ENCODE data around the gene MSH5. TPM values are rescaled to one million over a fixed set of nuclear protein-coding genes. Genes with fewer than 3 reads are reported as not detected.

MSH5 gene
- total RNA-seq, 2 experiments from 2014 or later: 75.6 to 109 TPM

DNA sequence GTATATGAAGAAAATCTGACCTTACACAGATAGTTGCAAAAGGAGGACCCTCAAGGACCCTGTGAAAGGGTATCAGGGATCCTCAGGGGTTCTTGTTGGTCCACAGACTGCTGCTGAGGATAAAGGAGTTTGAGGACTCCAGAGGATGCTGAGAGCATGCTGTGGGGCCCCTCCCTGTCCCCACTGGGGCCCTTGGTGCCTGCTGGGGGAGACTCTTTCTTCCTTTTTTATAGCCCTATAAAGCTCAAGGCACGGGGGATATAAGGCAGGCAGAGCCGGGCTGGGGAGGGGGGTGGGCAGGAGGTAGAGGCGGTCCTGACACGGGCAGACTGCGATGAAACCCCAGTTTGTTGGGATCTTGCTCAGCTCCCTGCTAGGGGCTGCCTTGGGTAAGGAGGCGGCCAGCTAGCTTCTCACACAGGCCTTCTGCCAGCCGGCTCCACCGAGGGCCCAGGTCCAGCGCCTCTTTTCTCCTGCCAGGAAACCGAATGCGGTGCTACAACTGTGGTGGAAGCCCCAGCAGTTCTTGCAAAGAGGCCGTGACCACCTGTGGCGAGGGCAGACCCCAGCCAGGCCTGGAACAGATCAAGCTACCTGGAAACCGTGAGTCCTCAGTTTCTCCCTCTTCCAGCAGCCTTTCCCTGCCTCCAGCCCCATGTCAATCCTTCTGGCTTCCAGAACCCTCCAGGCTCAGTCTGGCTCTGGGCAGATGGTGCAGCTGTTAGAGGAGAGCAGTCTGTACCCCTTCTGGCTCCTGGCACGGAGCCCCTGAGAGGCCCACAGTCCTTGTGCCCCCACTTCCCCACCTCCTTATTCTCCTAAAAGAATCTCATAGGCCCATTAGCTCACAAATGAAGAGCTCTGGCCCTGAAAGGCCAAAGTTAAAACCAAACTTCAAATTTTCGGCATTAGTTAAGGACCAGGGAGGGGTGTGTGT, 24.5 kb upstream of the MSH5 start, which contains the start of gene LY6G6D:
LY6G6D (plus strand) TSS at position 327 of the 937 bp plus-strand sequence; CDS start at position 335, 8 bp downstream.
- DNase-seq (no peak), ATAC-seq (no peak)
- Mint-ChIP-seq H3K27me3 (peaks cover 9% of the 10 kb centered on the region), H3K27ac (no peak within 1 kb of the TSS), H3K4me3 (no peak within 1 kb of the TSS), H3K9me3 (ENCODE audit: low read depth) (no peaks in the 10 kb centered on the region), H3K4me1 (peaks cover 14% of the 10 kb centered on the region), H3K36me3 (no peaks in the 10 kb centered on the region)
- CTCF ChIA-PET: interaction anchor here (0.9 to 1.4 kb wide), 5 partner anchors 8 to 107 kb away, joined by 3 to 4 read pairs (median 3); partner anchors contain the start of genes MPIG6B and MSH5

- H3K9me3 Mint-ChIP-seq (ENCODE audit: low read depth): no peaks in the 10 kb centered on the region
- H3K4me3 Mint-ChIP-seq: no peak overlapping the region
- peaks cover 10% of the 10 kb centered on the region for H3K27me3 Mint-ChIP-seq
- CTCF ChIA-PET: interaction anchor here (1.5 kb wide), 2 partner anchors 10 to 113 kb away, joined by 3 read pairs; no protein-coding TSS in a partner anchor
- no peaks in the 10 kb centered on the region for H3K36me3 Mint-ChIP-seq
- no peak for ATAC-seq
- peaks cover 3% of the 10 kb centered on the region for H3K4me1 Mint-ChIP-seq
- no peak overlapping the region for H3K27ac Mint-ChIP-seq
- DNase-seq: no peak
These were observed 22.1 kb upstream of the MSH5 start for GRCh38 chr6:31717499-31718222.

GRCh38 chr6:31718265-31718664, 21.5 kb upstream of the MSH5 start:
- no peak for DNase-seq
- Mint-ChIP-seq H3K4me3 (no peak overlapping the region), H3K4me1 (peaks cover 5% of the 10 kb centered on the region), H3K27me3 (peaks cover 8% of the 10 kb centered on the region), H3K9me3 (ENCODE audit: low read depth) (no peaks in the 10 kb centered on the region), H3K36me3 (no peaks in the 10 kb centered on the region), H3K27ac (no peak overlapping the region)
- CTCF ChIA-PET: interaction anchor here (1.5 kb wide), 1 partner anchor 9 kb away, joined by 3 read pairs; no protein-coding TSS in a partner anchor
- ATAC-seq: no peak

GRCh38 chr6:31719001-31719400, 20.8 kb upstream of the MSH5 start:
- ATAC-seq (no peak), DNase-seq (no peak)
- no peaks in the 10 kb centered on the region for H3K9me3 Mint-ChIP-seq (ENCODE audit: low read depth)
- H3K4me3 Mint-ChIP-seq: no peak overlapping the region
- H3K36me3 Mint-ChIP-seq: no peaks in the 10 kb centered on the region
- no peak overlapping the region for H3K27ac Mint-ChIP-seq
- CTCF ChIA-PET: interaction anchor here (1.0 to 1.5 kb wide), 2 partner anchors 8 to 51 kb away, joined by 3 read pairs; no protein-coding TSS in a partner anchor
- H3K4me1 Mint-ChIP-seq: peaks cover 9% of the 10 kb centered on the region
- H3K27me3 Mint-ChIP-seq: peaks cover 7% of the 10 kb centered on the region

DNA sequence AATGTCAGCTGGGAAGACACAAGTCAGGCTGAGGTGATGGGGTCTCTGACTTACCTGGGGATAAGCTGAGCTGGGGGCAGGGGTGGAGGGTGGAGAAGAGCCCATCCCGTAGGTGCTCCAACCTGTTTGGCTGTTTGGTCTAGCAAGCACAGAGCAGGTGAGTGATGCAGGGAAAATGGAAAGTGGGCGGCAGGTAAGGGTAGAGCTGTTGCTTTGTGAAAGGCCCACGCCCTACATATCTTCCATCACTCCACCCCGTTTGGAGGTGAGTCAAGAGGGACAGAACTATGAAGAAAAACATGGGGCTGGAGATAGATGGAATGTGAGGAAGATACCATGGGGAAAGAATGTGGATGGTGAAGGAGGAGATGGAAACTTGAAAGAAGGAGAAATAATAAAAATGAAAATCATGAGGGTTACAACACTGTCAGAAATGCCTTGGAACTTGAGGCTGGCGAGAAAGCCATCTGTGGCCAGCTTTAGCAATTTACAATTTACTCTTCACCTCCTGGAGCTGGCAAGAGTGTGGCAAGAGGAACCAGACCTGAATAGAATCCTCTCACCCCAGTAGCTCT, 19.5 kb upstream of the MSH5 start:
- DNase-seq (no peak), ATAC-seq (no peak)
- CTCF ChIA-PET: interaction anchor here (0.9 kb wide), 1 partner anchor 71 kb away, joined by 3 read pairs; no protein-coding TSS in a partner anchor
- Mint-ChIP-seq H3K36me3 (no peaks in the 10 kb centered on the region), H3K4me3 (no peak overlapping the region), H3K27me3 (peaks cover 3% of the 10 kb centered on the region), H3K27ac (no peak overlapping the region), H3K9me3 (ENCODE audit: low read depth) (no peaks in the 10 kb centered on the region), H3K4me1 (peaks cover 13% of the 10 kb centered on the region)

- no peak for DNase-seq
- CTCF ChIA-PET: interaction anchor here (2.2 kb wide), 1 partner anchor 17 kb away, joined by 8 read pairs; no protein-coding TSS in a partner anchor
- no peak for ATAC-seq
- Mint-ChIP-seq H3K4me3 (no peak within 1 kb of the TSS), H3K4me1 (peaks cover 23% of the 10 kb centered on the region), H3K36me3 (no peaks in the 10 kb centered on the region), H3K9me3 (ENCODE audit: low read depth) (no peaks in the 10 kb centered on the region), H3K27me3 (peaks cover 3% of the 10 kb centered on the region), H3K27ac (no peak within 1 kb of the TSS)
These were observed 18.3 kb upstream of the MSH5 start, which contains the start of gene LY6G6C for GRCh38 chr6:31721351-31722020. Gene LY6G6C (minus strand): TSS chr6:31721746. CDS start chr6:31721679, 67 bp downstream.

- DNase-seq (no peak), ATAC-seq (no peak)
- H3K27me3 Mint-ChIP-seq: peaks cover 3% of the 10 kb centered on the region
- H3K27ac Mint-ChIP-seq: no peak overlapping the region
- H3K4me1 Mint-ChIP-seq: peaks cover 29% of the 10 kb centered on the region
- H3K9me3 Mint-ChIP-seq (ENCODE audit: low read depth): no peaks in the 10 kb centered on the region
- H3K36me3 Mint-ChIP-seq: peaks cover 5% of the 10 kb centered on the region
- CTCF ChIA-PET: interaction anchor here (2.2 to 2.3 kb wide), 3 partner anchors 16 to 69 kb away, joined by 6 to 8 read pairs (median 7); no protein-coding TSS in a partner anchor
- no peak overlapping the region for H3K4me3 Mint-ChIP-seq
These were observed 17.6 kb upstream of the MSH5 start for GRCh38 chr6:31722173-31722572.

DNA sequence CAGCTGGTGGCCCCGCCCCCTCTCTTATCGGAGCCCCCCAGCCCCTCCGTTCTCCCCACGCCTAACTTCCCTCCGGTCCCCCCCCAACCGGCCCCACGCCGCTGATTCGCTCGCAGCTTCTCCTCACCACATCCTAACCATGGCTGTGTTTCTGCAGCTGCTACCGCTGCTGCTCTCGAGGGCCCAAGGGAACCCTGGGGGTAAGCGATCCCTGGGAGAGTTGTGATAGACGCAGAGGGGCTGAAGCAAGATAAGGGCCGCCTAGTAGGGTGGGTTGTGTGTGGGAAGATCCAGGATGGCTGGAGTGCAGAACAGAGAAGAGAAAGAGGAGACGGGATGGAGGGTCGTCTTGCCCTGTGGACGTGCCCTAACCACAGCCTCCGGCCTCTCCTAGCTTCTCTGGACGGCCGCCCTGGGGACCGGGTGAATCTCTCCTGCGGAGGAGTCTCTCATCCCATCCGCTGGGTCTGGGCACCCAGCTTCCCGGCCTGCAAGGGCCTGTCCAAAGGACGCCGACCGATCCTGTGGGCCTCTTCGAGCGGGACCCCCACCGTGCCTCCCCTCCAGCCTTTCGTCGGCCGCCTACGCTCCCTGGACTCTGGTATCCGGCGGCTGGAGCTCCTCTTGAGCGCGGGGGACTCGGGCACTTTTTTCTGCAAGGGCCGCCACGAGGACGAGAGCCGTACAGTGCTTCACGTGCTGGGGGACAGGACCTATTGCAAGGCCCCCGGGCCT, 16.4 kb upstream of the MSH5 start, which contains the start of gene MPIG6B:
MPIG6B (plus strand) TSS at position 129 of the 735 bp plus-strand sequence; CDS start at position 140, 11 bp downstream.
- Mint-ChIP-seq H3K9me3 (ENCODE audit: low read depth) (no peaks in the 10 kb centered on the region), H3K27ac (peak within 1 kb of the TSS; percentile 39), H3K4me1 (peaks cover 37% of the 10 kb centered on the region), H3K27me3 (peaks cover 3% of the 10 kb centered on the region), H3K36me3 (peaks cover 7% of the 10 kb centered on the region), H3K4me3 (no peak within 1 kb of the TSS)
- DNase-seq (peak; percentile 44), ATAC-seq (peak; percentile 28)
- CTCF ChIA-PET: interaction anchor here (0.5 to 2.3 kb wide), 10 partner anchors 9 to 107 kb away, joined by 3 to 8 read pairs (median 4); partner anchors contain the start of gene LY6G6D

GRCh38 chr6:31723980-31724691, 15.7 kb upstream of the MSH5 start:
- ATAC-seq (no peak), DNase-seq (no peak)
- H3K4me1 Mint-ChIP-seq: peaks cover 40% of the 10 kb centered on the region
- no peak overlapping the region for H3K27ac Mint-ChIP-seq
- H3K9me3 Mint-ChIP-seq (ENCODE audit: low read depth): no peaks in the 10 kb centered on the region
- CTCF ChIA-PET: interaction anchor here (0.5 to 2.3 kb wide), 10 partner anchors 9 to 75 kb away, joined by 3 to 7 read pairs (median 4); partner anchors contain the start of gene LY6G6D
- H3K4me3 Mint-ChIP-seq: no peak overlapping the region
- H3K27me3 Mint-ChIP-seq: peaks cover 3% of the 10 kb centered on the region
- peaks cover 7% of the 10 kb centered on the region for H3K36me3 Mint-ChIP-seq

GRCh38 chr6:31725502-31726350, 14.1 kb upstream of the MSH5 start:
- no peak for DNase-seq
- Mint-ChIP-seq H3K36me3 (peaks cover 13% of the 10 kb centered on the region), H3K4me1 (peaks cover 51% of the 10 kb centered on the region), H3K27ac (peak overlapping the region; percentile 1), H3K27me3 (no peaks in the 10 kb centered on the region), H3K9me3 (ENCODE audit: low read depth) (no peaks in the 10 kb centered on the region), H3K4me3 (no peak overlapping the region)
- ATAC-seq: no peak
- CTCF ChIA-PET: interaction anchor here (0.6 to 4.9 kb wide), 4 partner anchors 12 to 44 kb away, joined by 3 to 60 read pairs (median 4); partner anchors contain the start of genes CLIC1 and MSH5

All from activated CD8-positive, alpha-beta memory T cell treated with anti-CD3 and anti-CD28 coated beads, Interleukin-2, amount 10 ng/mL, durations not matched to agents 7 days and 5 days (primary cell).